GM23248 (cell line): ENCODE data around the gene LMOD1.

Source experiments
- EZH2 ChIP-seq: fragments of 200-600 bp; sonication (generic); IDR thresholded peaks from 2 replicates; pipeline ENCODE4 v1.6.1; 2018; ENCODE audit warnings: antibody characterized with exemption, mild to moderate bottlenecking; ENCODE audit not compliant: insufficient read depth, poor library complexity, severe bottlenecking
- EZH2phosphoT487 ChIP-seq: fragments of 200-600 bp; sonication (generic); IDR thresholded peaks from 2 replicates; pipeline ENCODE4 v1.6.1; 2018; ENCODE audit warnings: antibody characterized with exemption, moderate library complexity, mild to moderate bottlenecking, low read depth; ENCODE audit not compliant: insufficient read depth

DNA sequence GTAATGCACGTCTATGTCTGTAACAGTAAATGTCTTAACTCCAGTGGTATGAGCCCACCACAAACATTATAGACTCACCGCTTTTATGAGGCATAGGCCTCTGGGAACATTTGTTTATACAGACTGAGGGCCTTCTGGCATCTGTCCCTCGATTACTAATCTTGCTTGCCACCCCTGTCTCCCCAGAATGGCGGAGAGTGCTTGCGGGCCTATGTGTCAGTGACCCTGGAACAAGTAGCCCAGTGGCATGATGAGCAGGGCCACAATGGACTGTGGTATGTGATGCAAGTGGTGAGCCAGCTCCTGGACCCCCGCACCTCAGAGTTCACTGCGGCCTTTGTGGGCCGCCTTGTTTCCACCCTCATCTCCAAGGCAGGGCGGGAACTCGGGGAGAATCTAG, 76.0 kb downstream of the LMOD1 start:
- no peak for TF ChIP-seq EZH2phosphoT487
- no peak for TF ChIP-seq EZH2
